Stimulated activated CD4-positive, alpha-beta T cell treated with anti-CD3 and anti-CD28 coated beads, Interleukin-1b, Interleukin-23, amount 100 ng/mL, for 1 hour (primary cell): Measurements from ENCODE around the gene TMEM272.
A peak's percentile ranks its signal among the peaks of the same experiment; 100 is the strongest.
"Not testable (repeated sequence)": the region's sequence is repeated elsewhere in the genome, so short reads cannot be mapped to it uniquely, and the experiment has no call there.

Source experiments
- DNase-seq, 2 donors: peaks; one replicate each; pipeline ENCODE4 v3.0.0-alpha.2; 2020; ENCODE audit warnings: low read depth in 2 of 2

The TMEM272 gene

DNA sequence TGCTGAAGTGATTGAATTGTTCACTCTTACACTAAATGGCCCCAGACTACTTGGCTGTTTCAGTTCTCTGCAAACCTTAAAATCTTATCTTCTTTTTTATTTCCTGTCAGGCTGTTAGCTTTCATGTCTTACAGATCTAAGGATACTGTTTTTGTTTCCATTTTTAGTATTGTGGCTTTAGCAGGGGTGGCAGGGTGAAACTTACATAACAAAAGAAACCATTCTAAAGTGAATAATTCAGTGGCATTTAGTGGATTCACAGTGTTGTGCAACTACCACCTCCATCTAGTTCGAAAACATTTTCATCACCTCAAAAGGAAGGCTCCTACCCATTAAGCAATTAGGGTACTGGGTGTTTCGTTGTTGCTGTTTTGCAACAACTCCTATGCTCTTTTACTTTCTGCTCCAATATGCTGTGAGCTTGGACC is 19.8 kb downstream of the TMEM272 start:
- DNase-seq: no peak

DNA sequence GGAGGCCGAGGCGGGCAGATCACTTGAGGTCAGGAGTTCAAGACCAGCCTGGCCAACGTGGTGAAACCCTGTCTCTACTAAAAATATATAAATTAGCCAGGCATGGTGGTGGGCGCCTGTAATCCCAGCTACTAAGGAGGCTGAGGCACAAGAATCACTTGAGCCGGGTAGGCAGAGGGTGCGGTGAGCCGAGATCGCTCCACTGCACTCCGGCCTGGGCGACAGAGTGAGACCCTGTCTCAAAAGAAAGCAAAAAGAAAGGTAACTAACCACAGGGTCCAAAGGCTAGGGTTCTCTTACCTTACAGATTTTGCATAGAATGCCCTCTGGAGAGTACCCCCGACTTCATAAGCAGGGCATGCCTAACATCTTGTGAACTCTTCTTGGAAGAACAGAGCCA is 20.3 kb downstream of the TMEM272 start:
- not testable (repeated sequence) for DNase-seq

DNA sequence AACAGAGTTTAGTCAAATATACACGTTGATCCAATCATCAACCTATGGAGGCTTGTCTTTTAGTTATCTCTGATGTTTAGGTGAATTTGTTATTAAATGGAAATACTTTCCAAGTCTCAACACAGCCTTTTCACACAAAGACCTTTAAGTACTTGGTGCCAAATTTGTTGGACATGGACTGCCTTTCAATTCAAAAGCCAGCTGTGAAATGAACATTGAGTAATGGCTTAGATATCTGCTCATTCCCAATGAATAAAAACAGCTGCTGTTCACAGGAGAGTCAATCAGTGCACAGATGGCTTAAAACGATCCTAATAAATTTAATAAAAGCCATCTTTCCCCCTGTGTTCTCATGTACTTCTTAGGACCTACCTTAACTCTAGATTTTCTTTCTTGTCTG is 21.1 kb downstream of the TMEM272 start:
- DNase-seq: no peak

DNA sequence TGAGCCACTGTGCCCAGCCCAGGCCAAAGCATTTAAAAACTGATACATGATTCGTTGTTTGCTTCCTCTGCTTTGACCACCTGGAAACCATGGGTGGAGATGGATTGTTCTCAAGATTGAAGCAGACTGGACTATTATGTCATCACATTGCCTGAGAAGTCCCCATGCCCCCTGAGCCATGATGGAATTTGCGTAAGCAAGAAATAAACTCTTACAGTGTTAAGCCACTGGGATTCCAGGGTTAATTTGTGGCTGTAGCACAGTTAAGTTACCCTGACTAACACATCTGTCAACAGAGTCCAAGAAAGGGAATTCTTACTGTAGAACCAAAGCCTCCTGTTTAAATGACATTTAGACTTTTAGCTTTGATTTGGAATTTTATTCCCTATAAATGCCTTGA is 21.6 kb downstream of the TMEM272 start:
- DNase-seq: no peak

DNA sequence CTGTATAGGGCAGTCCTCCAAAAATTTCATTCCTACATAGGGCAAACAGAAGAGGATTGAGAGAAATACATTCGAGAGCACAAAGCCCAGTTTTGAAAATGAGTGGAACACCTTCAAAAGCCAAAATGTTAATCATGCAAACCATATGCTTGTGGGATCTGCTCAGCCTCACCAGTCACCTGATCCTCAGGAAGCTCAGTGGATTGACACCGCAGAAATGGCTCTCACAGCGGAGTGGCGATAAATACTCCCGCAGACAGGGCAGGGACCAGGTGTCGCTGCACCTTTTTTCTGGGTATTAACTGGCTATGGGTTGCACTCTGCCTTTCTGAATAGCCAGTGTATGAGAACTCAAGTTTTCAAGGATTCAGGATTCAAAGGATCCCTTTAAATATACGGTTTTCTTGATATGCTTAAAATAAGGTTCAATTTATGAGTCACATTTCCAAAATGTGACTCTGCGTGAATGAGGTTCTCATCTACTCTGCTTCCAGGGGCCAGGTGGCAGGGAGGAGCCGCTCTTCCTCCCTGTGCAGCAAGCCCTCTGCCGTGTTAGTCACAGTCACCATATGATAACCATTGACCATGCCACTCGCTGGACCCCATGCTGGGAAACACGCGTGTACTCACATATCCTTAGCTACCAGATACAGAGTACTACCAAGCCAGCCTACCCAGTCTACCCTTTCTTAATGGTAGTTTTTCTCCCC is 22.7 kb downstream of the TMEM272 start:
- no peak for DNase-seq

DNA sequence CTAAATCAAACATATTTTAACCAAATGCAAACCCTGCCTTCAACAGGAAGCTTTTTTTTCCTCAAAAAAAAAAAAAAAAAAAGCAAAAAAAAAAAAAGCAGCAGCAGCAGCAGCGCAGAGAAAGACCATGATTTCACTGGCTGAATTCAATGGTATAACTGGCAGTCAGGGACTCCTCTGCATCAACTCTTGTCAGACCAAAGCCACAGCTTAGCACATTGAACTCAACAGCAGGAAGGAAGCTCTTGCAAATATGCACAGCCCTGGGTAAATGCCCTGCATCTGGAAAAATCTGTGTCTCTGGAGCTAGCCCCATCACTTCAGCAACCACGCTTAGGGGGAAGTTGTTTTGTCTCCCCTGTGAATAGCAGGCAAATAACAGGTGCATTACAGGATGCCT is 23.4 kb downstream of the TMEM272 start:
- no peak for DNase-seq

DNA sequence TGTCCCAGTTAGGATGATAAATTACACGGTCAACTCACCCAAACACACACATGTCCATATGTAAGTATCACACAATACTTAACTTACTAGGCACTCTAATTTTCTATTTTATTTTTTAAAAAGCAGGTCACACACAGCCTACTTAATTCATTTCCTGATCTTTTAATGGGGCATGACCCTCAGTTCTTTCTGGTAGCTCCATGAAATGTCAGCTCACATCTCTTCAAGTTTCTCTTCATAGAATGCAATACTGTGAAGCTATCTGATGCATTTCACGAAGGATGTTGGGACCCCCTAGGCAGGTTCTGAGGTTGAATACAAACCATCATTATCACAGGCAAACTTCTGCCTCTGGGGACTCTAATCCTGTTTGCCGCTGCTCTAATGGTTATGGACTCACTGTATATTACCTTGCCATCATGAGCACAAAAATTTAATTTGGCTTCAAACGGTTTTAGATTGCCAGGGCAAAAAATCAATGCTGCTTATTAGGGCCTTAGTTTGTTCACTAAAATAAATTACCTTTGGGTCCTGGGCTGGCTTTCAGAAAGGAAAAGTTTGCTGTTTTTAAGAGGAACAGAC is 24.9 kb downstream of the TMEM272 start:
- no peak for DNase-seq

DNA sequence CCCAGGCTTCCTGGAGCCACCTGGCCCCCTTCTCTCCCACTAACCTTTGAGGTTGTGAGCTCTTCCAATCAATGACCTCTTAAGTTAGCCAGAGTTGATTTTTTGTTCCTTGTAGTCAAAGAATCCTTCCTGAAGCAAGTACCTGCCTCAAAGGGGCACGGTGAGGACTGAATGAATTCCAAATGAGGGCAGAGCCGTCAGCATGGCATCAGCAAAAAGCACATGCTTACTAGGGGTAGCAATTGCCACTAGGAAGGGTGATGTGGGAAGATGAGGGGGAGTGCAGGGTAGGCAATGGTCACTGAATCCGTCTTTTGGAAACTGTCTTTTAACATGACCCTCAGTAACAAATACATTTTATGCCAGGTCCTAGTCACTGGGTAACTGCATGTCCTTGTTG is 25.4 kb downstream of the TMEM272 start:
- no peak for DNase-seq

DNA sequence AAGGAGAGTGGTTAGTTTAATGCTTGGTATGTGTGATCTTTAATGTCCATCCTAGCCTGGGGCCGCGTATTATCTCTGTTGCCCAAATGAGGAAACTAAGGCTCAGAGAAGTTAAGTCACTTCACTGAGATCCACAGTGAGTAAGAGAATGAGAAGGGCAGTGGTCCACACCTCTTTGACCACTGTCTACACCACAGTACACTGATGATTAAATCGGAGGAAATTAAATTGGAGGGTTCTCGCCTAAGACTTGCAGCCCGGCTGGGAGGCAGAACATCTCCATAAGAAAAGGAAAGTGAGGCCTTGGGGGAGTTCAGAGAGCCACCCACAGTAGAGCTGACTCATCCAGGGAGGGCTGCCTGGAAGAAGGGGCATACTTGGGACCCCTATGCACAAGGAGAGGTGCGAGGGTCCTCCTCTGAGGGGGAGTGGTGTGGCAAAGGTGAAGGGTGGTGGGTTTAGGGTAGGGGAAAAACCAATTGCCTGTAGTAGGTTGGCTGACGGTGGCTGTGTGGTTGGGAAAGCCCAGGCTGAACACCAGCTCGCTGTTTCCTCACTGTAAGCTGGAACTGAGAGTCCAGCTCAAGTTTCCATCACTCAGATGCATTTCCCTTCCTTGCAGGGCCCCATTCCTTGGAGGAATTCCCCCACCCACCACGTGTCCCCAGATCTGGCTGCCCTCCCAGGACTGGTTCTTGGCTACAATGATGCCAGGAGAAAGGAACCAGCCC is 26.0 kb downstream of the TMEM272 start:
- no peak for DNase-seq

DNA sequence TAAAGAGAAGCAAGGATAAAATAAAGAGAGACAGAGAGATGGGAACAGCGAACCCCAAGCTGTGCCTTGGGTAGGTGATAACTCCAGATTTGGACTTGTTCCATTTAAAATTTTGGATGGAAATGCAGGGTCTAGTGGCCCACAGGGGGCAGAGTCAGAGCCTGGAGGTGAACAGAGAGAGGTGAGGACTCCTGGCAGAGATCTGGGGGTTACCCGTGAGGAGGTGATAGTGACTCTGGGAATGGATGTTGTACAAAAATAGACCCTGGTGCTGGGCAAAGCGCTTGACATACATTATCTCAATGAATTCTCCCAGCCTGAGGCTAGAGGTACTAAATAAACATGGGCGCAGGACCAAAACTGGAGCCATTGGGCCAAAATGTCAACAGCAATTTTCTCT is 26.7 kb downstream of the TMEM272 start:
- DNase-seq: no peak

DNA sequence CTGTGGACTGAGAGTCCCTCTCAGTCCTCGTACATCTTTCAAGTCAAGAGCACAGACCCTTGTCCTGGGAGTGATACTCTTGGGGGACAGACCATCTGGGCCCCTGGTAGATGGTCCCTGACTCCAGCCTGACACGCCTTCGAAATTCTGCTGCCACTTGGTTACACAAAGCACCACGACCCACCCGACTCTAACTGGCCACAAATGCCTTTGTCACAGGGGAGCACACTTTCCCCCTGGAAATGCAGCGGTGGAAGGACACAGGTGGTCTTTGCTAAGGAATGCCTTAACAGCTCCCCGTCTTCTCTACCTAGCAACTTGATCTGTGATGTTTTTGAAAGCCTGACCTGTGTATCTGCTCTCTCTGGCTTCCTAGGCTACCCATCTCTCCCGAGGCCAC is 27.3 kb downstream of the TMEM272 start:
- DNase-seq: no peak

DNA sequence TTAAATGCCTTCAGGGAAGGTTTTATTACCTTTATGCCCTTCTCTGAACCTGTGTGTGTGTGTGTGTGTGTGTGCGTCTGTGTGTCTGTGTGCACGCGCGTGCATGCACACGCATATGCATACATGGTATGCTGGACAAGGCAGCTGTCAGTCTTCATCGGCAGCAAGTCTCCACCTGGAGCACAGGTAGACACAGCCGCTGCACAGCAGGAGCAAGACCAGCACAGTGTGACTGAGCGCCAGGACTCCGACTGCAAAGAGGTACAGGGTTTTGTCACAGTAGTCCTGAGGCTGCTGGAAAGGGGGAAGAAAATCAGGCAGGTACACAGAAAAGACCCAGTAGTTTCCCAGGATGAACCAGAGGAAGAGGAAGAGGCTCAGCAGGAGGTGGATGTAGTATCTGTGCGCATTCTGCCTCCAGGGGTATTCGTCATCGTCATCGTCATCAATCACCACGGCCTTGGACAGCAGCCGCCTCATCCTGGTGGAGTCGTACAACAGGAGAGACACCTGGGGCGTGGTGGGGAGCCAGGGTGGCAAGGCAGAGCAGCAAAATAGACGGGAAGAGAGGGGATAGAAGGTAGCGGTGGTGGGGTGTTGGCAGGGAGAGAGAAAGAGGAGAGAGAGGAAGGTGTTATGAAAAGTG is 28.2 kb downstream of the TMEM272 start:
- no peak for DNase-seq

DNA sequence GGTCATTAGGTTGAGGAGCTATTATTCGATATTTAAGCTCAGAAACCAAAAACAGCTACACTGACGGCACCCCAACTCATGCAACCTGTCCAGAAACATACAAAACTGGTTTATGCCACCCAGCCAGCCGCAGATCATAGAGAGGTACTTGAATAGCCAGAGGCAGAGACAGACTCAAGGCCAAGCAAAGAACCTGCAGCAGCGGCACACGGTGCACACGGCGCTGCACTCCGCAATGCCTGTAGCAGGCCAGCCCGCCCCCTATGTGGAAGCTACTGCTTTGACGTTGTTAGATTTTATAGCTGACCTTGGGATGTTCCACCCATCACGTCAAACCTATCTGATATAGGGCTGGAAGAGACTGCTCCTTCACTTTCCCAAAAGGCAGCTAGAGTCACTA is 29.1 kb downstream of the TMEM272 start:
- DNase-seq: no peak

DNA sequence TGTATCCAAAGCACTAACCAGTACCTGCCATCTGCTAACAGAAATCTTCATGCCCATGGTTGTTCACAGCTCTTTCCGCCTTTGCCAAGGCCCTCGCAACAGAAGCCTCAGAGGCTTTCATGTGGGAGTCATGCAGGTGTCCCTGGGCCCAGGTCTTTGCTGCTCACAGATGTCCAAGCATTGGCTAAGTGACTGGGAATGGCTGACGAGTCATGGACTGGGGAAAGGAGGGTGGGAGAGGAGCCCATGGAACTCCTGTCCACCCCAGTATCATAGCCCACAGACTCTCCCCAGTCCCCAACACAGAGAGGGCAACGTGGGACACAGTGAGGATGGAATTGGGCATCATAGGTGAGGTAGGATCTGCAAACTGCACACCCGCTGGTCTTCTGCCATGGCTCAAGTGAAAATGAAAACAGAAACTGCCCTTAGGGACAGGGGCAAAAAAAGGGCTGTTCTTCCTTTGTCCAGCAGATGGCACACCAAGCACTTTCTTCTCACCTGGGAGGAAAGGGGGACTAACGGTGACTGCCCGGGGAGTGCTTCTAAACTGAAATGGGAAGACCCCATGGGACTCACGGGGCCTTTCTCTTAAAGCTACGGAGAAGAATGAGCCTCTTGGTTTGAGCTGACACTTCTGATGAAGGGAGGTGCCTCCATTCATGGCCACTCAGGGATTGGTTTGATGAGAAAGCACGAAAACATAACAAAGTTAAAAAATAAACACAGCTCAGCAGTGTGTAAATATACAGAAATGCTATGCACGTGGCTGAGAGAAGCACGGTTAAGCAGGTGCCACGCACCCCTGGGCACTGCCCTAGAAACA is 29.9 kb downstream of the TMEM272 start:
- DNase-seq: peak; percentile 43 to 62

DNA sequence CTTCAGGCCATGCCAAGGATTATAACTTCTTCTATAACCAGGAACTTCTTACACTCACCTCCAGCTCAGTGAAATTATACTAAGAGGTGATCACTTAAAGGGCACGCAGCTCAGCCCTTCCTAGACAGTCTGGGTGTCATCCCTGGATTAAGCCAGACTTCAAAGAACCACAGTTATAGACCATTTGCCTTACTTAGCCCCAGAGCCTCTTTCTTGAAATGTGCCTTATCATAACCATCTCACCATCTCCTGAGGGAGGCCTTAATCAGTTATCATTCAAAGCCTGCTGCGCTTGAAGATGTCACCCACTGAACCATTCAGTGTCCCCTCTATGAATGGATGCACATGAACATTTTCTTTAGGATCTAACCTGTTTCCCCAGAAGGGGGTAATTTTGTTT is 30.9 kb downstream of the TMEM272 start:
- no peak for DNase-seq

DNA sequence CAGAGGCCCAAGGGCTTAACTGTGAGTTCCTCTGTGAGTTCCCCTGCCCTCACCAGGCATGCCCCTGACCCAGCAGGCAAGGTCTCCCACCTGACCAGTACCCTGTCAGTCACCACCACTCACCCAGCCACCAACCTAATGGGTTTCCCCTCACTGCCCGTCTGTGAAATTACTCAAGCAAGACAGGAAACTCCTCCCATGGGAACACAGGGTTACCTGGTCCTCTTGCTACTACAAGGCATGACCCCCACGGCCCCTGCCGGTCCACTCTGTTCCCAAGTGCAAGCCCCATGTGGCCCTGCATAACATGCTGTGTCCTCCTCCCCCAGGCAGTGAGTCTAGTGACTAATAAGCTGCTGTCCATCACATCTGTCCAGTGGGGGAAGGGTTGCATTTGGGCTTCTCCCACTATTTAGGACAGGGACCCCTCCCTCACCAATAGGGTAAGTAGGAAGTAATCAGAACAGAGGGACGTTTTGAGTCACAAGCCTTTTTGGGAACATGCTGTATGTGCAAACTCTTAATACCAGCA is 33.0 kb downstream of the TMEM272 start:
- DNase-seq: no peak

DNA sequence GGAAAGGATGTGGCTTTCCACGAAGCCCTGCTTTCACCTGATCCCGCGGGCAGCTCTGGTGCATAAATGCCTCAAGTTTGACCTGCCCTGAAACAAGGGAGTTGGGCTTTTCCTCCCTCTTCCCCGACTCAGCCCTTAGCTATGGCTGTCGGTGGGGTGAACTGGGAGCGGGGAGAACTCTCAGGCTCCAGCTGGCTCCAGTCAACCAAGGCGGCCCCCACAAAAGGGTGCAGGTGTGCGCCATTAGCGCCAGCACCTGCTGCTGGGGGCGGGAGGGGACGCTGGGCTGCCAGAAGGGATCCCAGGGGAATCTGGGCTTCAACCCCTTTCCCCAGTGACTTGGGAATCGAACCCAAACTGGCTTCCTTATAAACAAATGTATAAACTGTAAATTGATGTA is 33.9 kb downstream of the TMEM272 start:
- DNase-seq: no peak

DNA sequence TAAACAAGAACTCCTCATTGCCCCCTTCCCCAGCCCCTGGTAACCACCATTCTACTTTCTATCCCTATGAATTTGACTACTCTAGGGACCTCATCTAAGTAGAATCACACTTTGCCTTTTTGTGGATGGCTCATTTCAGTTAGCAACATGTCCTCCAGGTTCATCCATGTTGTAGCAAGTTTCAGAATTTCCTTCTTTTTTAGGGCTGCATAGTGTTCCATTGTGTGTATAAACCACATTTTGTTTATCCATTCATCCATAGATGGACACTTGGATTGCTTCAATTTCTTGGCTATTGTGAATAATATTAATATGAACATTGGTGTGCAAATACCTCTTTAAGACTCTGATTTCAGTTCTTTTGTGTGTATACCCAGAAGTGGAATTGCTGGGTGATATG is 36.2 kb downstream of the TMEM272 start:
- DNase-seq: no peak

DNA sequence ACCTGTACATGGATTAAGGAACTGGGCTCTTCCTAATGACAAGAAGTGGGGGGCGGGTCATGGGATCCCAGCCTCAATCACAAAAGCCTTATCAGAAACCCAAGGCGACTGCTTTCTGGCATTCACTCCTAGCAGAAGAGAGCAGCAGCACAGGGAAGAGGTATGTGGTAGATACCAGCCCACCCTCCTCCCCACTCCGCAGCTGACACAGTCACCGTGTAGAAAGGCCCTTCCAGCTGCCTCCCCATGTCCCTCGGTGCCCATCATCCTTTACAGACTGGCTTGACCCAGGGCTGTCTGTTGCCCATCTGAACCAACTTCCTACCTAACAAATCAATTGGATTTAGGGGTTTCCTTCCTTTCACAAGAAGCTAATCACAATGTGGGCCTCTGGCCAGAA is 37.9 kb downstream of the TMEM272 start:
- DNase-seq: no peak

DNA sequence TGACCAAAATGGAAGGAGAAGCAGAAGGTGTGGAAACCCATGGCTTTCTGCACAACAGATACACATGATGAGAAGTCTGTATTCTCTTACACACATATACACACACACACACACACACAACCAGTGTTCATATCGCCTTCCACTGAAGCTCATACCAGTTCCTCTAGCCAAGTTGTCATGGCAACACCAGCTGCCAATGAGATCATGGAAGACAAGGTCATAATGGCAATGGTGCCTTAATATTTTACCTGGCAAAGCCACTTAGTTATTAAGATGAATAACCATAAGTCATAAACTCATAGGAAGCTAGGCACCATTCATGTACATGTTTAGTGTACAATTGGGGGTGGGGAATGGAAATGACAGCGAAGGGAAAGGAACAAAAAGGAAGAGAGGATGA is 38.4 kb downstream of the TMEM272 start:
- DNase-seq: no peak

DNA sequence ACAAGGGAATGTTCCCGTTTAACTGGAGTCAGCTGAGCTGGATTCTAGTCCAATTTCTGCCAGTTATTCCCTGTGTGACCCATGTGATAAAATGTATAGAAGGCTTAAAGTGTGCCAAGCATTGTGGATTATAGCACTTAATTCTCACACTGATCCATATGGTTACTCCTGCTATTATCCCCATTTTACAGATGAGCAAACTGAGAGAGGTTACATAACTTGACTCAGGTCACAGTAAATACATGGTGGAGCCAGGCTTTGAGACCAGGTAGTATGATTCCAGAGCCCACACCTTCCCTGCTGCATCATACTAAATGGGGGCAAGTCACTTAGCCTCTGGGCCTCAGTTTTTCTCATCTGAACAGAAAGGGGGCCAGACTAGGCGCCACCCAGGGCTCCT is 39.1 kb downstream of the TMEM272 start:
- DNase-seq: no peak

DNA sequence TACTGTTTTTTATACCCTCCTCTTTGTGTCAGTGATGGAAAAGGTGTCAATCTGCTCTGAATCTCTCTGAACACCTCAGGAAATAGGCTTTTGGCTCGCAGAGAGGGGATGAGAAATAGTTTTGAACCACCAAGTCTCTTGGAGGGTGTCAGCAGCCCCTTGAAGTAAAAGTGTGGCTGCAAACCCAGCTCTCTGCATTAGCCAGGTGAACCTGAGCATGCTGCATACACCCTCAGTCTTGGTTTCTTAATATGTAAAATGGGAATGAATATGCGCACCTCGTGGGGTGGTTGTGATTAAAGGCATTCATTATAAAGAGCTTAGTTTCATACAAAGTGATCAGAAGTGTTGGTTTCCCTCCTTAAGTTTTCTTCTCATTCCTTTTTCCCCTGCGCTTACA is 39.7 kb downstream of the TMEM272 start:
- DNase-seq: no peak
